Astrocyte (in vitro differentiated cells and primary cell): ENCODE data around the gene LIMK1. TPM values are rescaled to one million over a fixed set of nuclear protein-coding genes. Genes with fewer than 3 reads are reported as not detected.

Source experiments
- DNase-seq: peaks from one replicate; pipeline ENCODE4 v3.0.0-alpha.2; 2010; ENCODE audit warnings: low read depth
- FAIRE-seq: peaks from 2 replicates; lab custom pipeline; 2011; peaks lifted over from hg19 to GRCh38; lab: Jason Lieb, UNC
- H2AFZ ChIP-seq: 2 replicates; pipeline ENCODE4 v1.6.0; 2012; ENCODE audit warnings: low read depth, low read length, inconsistent platforms
- H3K27ac ChIP-seq: 2 replicates; pipeline ENCODE4 v1.5.1; 2011; ENCODE audit warnings: low read depth, low read length, inconsistent platforms
- H3K27me3 ChIP-seq: 2 replicates; pipeline ENCODE4 v1.6.0; 2011; ENCODE audit warnings: low read length, inconsistent platforms; ENCODE audit not compliant: insufficient read depth
- H3K36me3 ChIP-seq: 2 replicates; pipeline ENCODE4 v1.5.1; 2011; ENCODE audit warnings: low read length, inconsistent platforms; ENCODE audit not compliant: insufficient read depth
- H3K4me1 ChIP-seq: 2 replicates; pipeline ENCODE4 v1.5.1; 2011; ENCODE audit warnings: low read length, inconsistent platforms; ENCODE audit not compliant: insufficient read depth
- H3K4me2 ChIP-seq: 2 replicates; pipeline ENCODE4 v1.6.0; 2012; ENCODE audit warnings: low read length, inconsistent platforms
- H3K4me3 ChIP-seq: 2 replicates; pipeline ENCODE4 v1.5.1; 2011; ENCODE audit warnings: low read depth, mild to moderate bottlenecking, low read length, inconsistent platforms; ENCODE audit not compliant: insufficient read depth
- H3K79me2 ChIP-seq: 2 replicates; pipeline ENCODE4 v1.6.0; 2012; ENCODE audit warnings: mild to moderate bottlenecking, low read length, inconsistent platforms; ENCODE audit not compliant: insufficient read depth
- H3K9ac ChIP-seq: 2 replicates; pipeline ENCODE4 v1.6.0; 2012; ENCODE audit warnings: mild to moderate bottlenecking, low read length, inconsistent platforms
- H3K9me3 ChIP-seq: 2 replicates; pipeline ENCODE4 v1.5.1; 2012; ENCODE audit warnings: low read depth, mild to moderate bottlenecking, low read length, inconsistent platforms; ENCODE audit not compliant: insufficient read depth
- H4K20me1 ChIP-seq: 2 replicates; pipeline ENCODE4 v1.6.0; 2012; ENCODE audit warnings: low read length, inconsistent platforms; ENCODE audit not compliant: insufficient read depth
- H3K27ac Mint-ChIP-seq: one replicate; pipeline ENCODE4 v1.8.0; 2021; ENCODE audit warnings: mild to moderate bottlenecking, mixed read lengths; ENCODE audit not compliant: unreplicated experiment
- H3K27me3 Mint-ChIP-seq: one replicate; pipeline ENCODE4 v1.8.0; 2021; ENCODE audit warnings: low read depth, mixed read lengths; ENCODE audit not compliant: unreplicated experiment
- H3K36me3 Mint-ChIP-seq: one replicate; pipeline ENCODE4 v1.8.0; 2021; ENCODE audit warnings: low read depth, mixed read lengths; ENCODE audit not compliant: unreplicated experiment
- H3K4me1 Mint-ChIP-seq: one replicate; pipeline ENCODE4 v1.8.0; 2021; ENCODE audit warnings: low read depth, mixed read lengths; ENCODE audit not compliant: unreplicated experiment
- H3K4me3 Mint-ChIP-seq: one replicate; pipeline ENCODE4 v1.8.0; 2021; ENCODE audit warnings: mild to moderate bottlenecking, moderate library complexity, mixed read lengths; ENCODE audit not compliant: unreplicated experiment
- H3K9me3 Mint-ChIP-seq: one replicate; pipeline ENCODE4 v1.8.0; 2021; ENCODE audit warnings: mild to moderate bottlenecking, mixed read lengths; ENCODE audit not compliant: unreplicated experiment
- CTCF ChIP-seq: IDR thresholded peaks from 2 replicates; pipeline ENCODE4 v1.5.1; 2011; ENCODE audit warnings: low read depth, mild to moderate bottlenecking, inconsistent platforms, low read length, moderate library complexity; ENCODE audit not compliant: insufficient read depth
- EZH2 ChIP-seq: IDR thresholded peaks from 2 replicates; pipeline ENCODE4 v1.6.1; 2012; ENCODE audit warnings: mild to moderate bottlenecking, low read length, inconsistent platforms; ENCODE audit not compliant: insufficient read depth
- total RNA-seq: library from RNA; stranded (reverse); gene quantifications from 2 replicates; pipeline ENCODE4 v1.2.1, GENCODE V29; 2021

Gene LIMK1
- total RNA-seq, 1 donor from 2014 or later, result 67.8 TPM

- H3K27ac ChIP-seq, result peak overlapping the region; percentile 86
- no peak overlapping the region for H3K4me3 ChIP-seq
- H3K36me3 ChIP-seq, result peaks cover 11% of the 10 kb centered on the region
- peaks cover 22% of the 10 kb centered on the region for H3K36me3 Mint-ChIP-seq
- peak overlapping the region; percentile 84 for H3K4me2 ChIP-seq
- TF ChIP-seq EZH2, result no peak
- no peak for TF ChIP-seq CTCF
- H2AFZ ChIP-seq, result no peak overlapping the region
- no peak overlapping the region for H3K4me3 Mint-ChIP-seq
- peaks cover 21% of the 10 kb centered on the region for H3K4me1 Mint-ChIP-seq
- peaks cover 5% of the 10 kb centered on the region for H3K9me3 Mint-ChIP-seq
- H3K9ac ChIP-seq, result peak overlapping the region; percentile 72
- FAIRE-seq (no peak), DNase-seq (no peak)
- peaks cover 12% of the 10 kb centered on the region for H3K9me3 ChIP-seq
- H3K27me3 Mint-ChIP-seq, result no peaks in the 10 kb centered on the region
- H3K4me1 ChIP-seq, result peaks cover 37% of the 10 kb centered on the region
- peaks cover 43% of the 10 kb centered on the region for H3K79me2 ChIP-seq
- H4K20me1 ChIP-seq, result no peaks in the 10 kb centered on the region
- peak overlapping the region; percentile 34 for H3K27ac Mint-ChIP-seq
- H3K27me3 ChIP-seq, result no peaks in the 10 kb centered on the region
Measured at GRCh38 chr7:74092964-74093471, 9.4 kb downstream of the LIMK1 start.

GRCh38 chr7:74093671-74094223 lies 10.1 kb downstream of the LIMK1 start:
- H3K27me3 ChIP-seq, result no peaks in the 10 kb centered on the region
- peak overlapping the region; percentile 72 for H3K9ac ChIP-seq
- no peaks in the 10 kb centered on the region for H4K20me1 ChIP-seq
- H3K36me3 Mint-ChIP-seq, result peaks cover 27% of the 10 kb centered on the region
- peak overlapping the region; percentile 65 for H3K4me3 Mint-ChIP-seq
- peak overlapping the region; percentile 84 for H3K4me2 ChIP-seq
- FAIRE-seq, result no peak
- H3K4me1 Mint-ChIP-seq, result peaks cover 26% of the 10 kb centered on the region
- H3K9me3 Mint-ChIP-seq, result peaks cover 7% of the 10 kb centered on the region
- H3K27ac ChIP-seq, result peak overlapping the region; percentile 86
- DNase-seq, result no peak
- TF ChIP-seq CTCF, result no peak
- no peak for TF ChIP-seq EZH2
- no peak overlapping the region for H2AFZ ChIP-seq
- peak overlapping the region; percentile 80 for H3K27ac Mint-ChIP-seq
- H3K4me1 ChIP-seq, result peaks cover 45% of the 10 kb centered on the region
- peaks cover 12% of the 10 kb centered on the region for H3K9me3 ChIP-seq
- peaks cover 36% of the 10 kb centered on the region for H3K79me2 ChIP-seq
- peaks cover 8% of the 10 kb centered on the region for H3K36me3 ChIP-seq
- no peaks in the 10 kb centered on the region for H3K27me3 Mint-ChIP-seq
- H3K4me3 ChIP-seq, result no peak overlapping the region
